Endothelial cell of umbilical vein (primary cell): ENCODE results near the gene KCND1. TPM values are rescaled to one million over a fixed set of nuclear protein-coding genes. Genes with fewer than 3 reads are reported as not detected.

Source experiments
- BruUV-seq: library from RNA; stranded (reverse); fragments of 400-500 nt; replicated peaks from 2 replicates; lab custom pipeline; 2021; lab: Mats Ljungman, UMichigan
- CTCF ChIA-PET: fragments of 300-600, 350-600 bp; sonication (Branson Sonifier 250); formaldehyde crosslinking; loops from one replicate; lab custom pipeline; 2021; ENCODE audit warnings: antibody characterized with exemption, inconsistent platforms; lab: Charles Lee
- POLR2A ChIA-PET: fragments of 300-600, 350-600 bp; sonication (Branson Sonifier 250); formaldehyde crosslinking; loops from one replicate; lab custom pipeline; 2021; ENCODE audit warnings: antibody characterized with exemption, inconsistent platforms; lab: Charles Lee
- DNase-seq: peaks from one replicate; pipeline ENCODE4 v3.0.0-alpha.2; 2011; ENCODE audit warnings: low read depth, low spot score
- FAIRE-seq: peaks from 2 replicates; lab custom pipeline; 2011; peaks lifted over from hg19 to GRCh38; lab: Jason Lieb, UNC
- H2AFZ ChIP-seq: 2 replicates; pipeline ENCODE4 v1.6.0; 2012; ENCODE audit warnings: low read depth, low read length, control low read depth, inconsistent platforms
- H3K27ac ChIP-seq: 2 replicates; pipeline ENCODE4 v1.5.1; 2011; ENCODE audit warnings: low read depth, mild to moderate bottlenecking, control low read depth, low read length, moderate library complexity; ENCODE audit not compliant: insufficient read depth
- H3K27me3 ChIP-seq, 2 experiments: 2 replicates each; pipeline versions ENCODE4 v1.6.0 to v1.6.1; 2011; ENCODE audit warnings: low read length in 2 of 2, mixed read lengths in 1 of 2; ENCODE audit not compliant: control insufficient read depth in 2 of 2, insufficient read depth in 2 of 2
- H3K36me3 ChIP-seq, 2 experiments: 2 replicates in 1 of 2; 3 replicates in 1 of 2; pipeline ENCODE4 v1.5.1; 2011; ENCODE audit warnings: low read length in 2 of 2, mild to moderate bottlenecking in 1 of 2, moderate library complexity in 1 of 2; ENCODE audit not compliant: control insufficient read depth in 2 of 2, insufficient read depth in 2 of 2; ENCODE audit errors: extremely low read depth in 1 of 2
- H3K4me1 ChIP-seq: 3 replicates; pipeline ENCODE4 v1.5.1; 2011; ENCODE audit warnings: mild to moderate bottlenecking, low read length; ENCODE audit not compliant: control insufficient read depth, insufficient read depth; ENCODE audit errors: extremely low read depth
- H3K4me2 ChIP-seq: 2 replicates; pipeline ENCODE4 v1.6.1; 2011; ENCODE audit warnings: low read length, control low read depth, mixed read lengths; ENCODE audit not compliant: insufficient read depth
- H3K4me3 ChIP-seq, 3 experiments: fragments of 200-600 bp in 1 of 3; sonication (generic), shearing (Covaris generic) in 1 of 3; replicated peaks in 1 of 3; 2 replicates each; pipeline ENCODE4 v1.5.1; 2011 to 2016; ENCODE audit warnings: control low read depth in 3 of 3, low read length in 3 of 3, mild to moderate bottlenecking in 2 of 3, inconsistent platforms in 1 of 3, low read depth in 1 of 3, moderate library complexity in 1 of 3; ENCODE audit not compliant: insufficient read depth in 1 of 3
- H3K79me2 ChIP-seq: 2 replicates; pipeline ENCODE4 v1.6.0; 2012; ENCODE audit warnings: low read length, inconsistent platforms; ENCODE audit not compliant: control insufficient read depth, insufficient read depth
- H3K9ac ChIP-seq: replicated peaks from 2 replicates; pipeline ENCODE3; 2011; ENCODE audit warnings: low read length, control low read depth; ENCODE audit not compliant: insufficient read depth; ENCODE audit errors: extremely low read depth
- H3K9me1 ChIP-seq: replicated peaks from 3 replicates; pipeline ENCODE4 v1.6.0; 2011; ENCODE audit warnings: mild to moderate bottlenecking, low read length; ENCODE audit not compliant: control insufficient read depth, insufficient read depth; ENCODE audit errors: extremely low read depth
- H3K9me3 ChIP-seq: replicated peaks from 2 replicates; pipeline ENCODE4 v1.5.1; 2012; ENCODE audit warnings: low read length, inconsistent platforms; ENCODE audit not compliant: control insufficient read depth, insufficient read depth
- H4K20me1 ChIP-seq: replicated peaks from 2 replicates; pipeline ENCODE3; 2011; ENCODE audit warnings: mild to moderate bottlenecking, low read length; ENCODE audit not compliant: control insufficient read depth, insufficient read depth; ENCODE audit errors: extremely low read depth
- EZH2 ChIP-seq: IDR thresholded peaks from 2 replicates; pipeline ENCODE4 v1.6.1; 2012; ENCODE audit warnings: borderline replicate concordance, low read depth, mild to moderate bottlenecking, moderate library complexity, low read length, inconsistent platforms; ENCODE audit not compliant: severe bottlenecking
- FOS ChIP-seq: IDR thresholded peaks from 2 replicates; pipeline ENCODE4 v1.6.1; 2011; ENCODE audit warnings: mild to moderate bottlenecking, low read length, moderate library complexity, borderline replicate concordance; ENCODE audit not compliant: insufficient read depth
- GATA2 ChIP-seq: IDR thresholded peaks from 2 replicates; pipeline ENCODE4 v1.7.0; 2011; ENCODE audit warnings: low read depth, mild to moderate bottlenecking, moderate library complexity, mixed read lengths, low read length; ENCODE audit not compliant: insufficient read length, insufficient read depth
- JUN ChIP-seq: IDR thresholded peaks from 2 replicates; pipeline ENCODE4 v1.6.1; 2011; ENCODE audit warnings: borderline replicate concordance, low read depth; ENCODE audit not compliant: insufficient read length, insufficient read depth
- MYC ChIP-seq: IDR thresholded peaks from one replicate; pipeline ENCODE4 v1.6.1; 2011; ENCODE audit warnings: mild to moderate bottlenecking, low read depth, low read length
- POLR2A ChIP-seq: IDR thresholded peaks from 2 replicates; pipeline ENCODE4 v1.6.1; 2012; ENCODE audit warnings: low read depth, mild to moderate bottlenecking, control low read depth, low read length
- POLR2AphosphoS5 ChIP-seq: IDR thresholded peaks from 2 replicates; pipeline ENCODE4 v1.6.1; 2012; ENCODE audit warnings: low read depth, mild to moderate bottlenecking, control low read depth, low read length, moderate library complexity; ENCODE audit not compliant: insufficient read depth
- dilution Hi-C: fragments of 300-500 bp; cut with MboI; formaldehyde crosslinking; loops from one replicate; pipeline ENCODE4 v1.15.0; 2019; ENCODE audit warnings: low sequenced_read_pairs; ENCODE audit not compliant: extremely low pct_ligation_motif_present
- intact Hi-C: fragments of 100-400 bp; cut with micrococcal nuclease; formaldehyde crosslinking; loops from one replicate; pipeline ENCODE4 v1.10.0; 2022
- polyA plus RNA-seq, 4 experiments: library from polyadenylated mRNA; depleted of rRNA in 3 of 4; stranded (reverse) in 3 of 4; unstranded in 1 of 4; fragments of >200 nt; gene quantifications; 2 replicates each; pipeline versions ENCODE4 v1.2.1 to v1.2.3, GENCODE V29; 2011 to 2012; ENCODE audit warnings: missing spikeins in 1 of 4
- total RNA-seq: library from RNA; stranded (reverse); gene quantifications from 2 replicates; pipeline ENCODE4 v1.2.3, GENCODE V29; 2021
- TF ChIP-seq, protein P1 (sequence below), 2 donors: IDR thresholded peaks; 1 replicate in 1 of 2; 2 replicates in 1 of 2; pipeline ENCODE4 v1.5.1; 2011; ENCODE audit warnings: low read length in 2 of 2, mild to moderate bottlenecking in 2 of 2, moderate library complexity in 2 of 2, control low read depth in 1 of 2, inconsistent platforms in 1 of 2, low read depth in 1 of 2; ENCODE audit not compliant: insufficient read depth in 1 of 2; ENCODE audit errors: extremely low read depth in 1 of 2
- TF ChIP-seq, protein P2 (sequence below): IDR thresholded peaks from 2 replicates; pipeline ENCODE4 v1.6.1; 2011; ENCODE audit not compliant: insufficient read depth, insufficient read length

KCND1 gene
- total and polyA plus RNA-seq, 2 donors (not counting 3 experiments of a cell fraction or from before 2014, with no cell fraction given), result 0.54 to 1.3 TPM

DNA sequence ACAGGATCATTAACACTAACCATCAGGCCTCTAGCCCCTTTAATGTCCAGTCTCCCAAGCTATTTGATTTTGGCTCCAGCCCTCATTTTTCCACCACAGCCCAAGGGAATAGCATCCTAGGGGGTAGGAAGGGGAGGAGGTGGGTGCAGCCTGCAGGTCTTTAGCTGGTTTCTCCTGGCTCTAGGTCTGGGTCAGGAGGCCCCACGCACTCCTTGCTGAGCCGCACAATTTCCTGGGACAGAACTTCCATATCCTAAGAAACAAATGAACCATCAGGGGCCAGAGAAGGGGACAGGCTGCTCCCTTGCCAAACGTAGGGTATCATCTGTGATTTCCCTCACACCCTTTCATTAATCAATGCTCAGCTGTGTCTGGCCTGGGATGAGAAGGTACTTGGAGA lies 2.4 kb upstream of the KCND1 start:
- H3K27ac ChIP-seq, result no peak overlapping the region
- no peaks in the 10 kb centered on the region for H3K79me2 ChIP-seq
- FAIRE-seq (peak; percentile 35), DNase-seq (no peak)
- H3K9me3 ChIP-seq, result no peaks in the 10 kb centered on the region
- intact Hi-C loops (no loop called here), dilution Hi-C loops (no loop called here)
- peaks cover 3% of the 10 kb centered on the region for H3K4me1 ChIP-seq
- BruUV-seq, result no TSS peak
- no peaks in the 10 kb centered on the region for H3K9me1 ChIP-seq
- no peak overlapping the region for H2AFZ ChIP-seq
- POLR2A ChIA-PET, result no interaction called here
- TF ChIP-seq MYC, result no peak
- TF ChIP-seq EZH2, result no peak
- TF ChIP-seq, protein P1, sequence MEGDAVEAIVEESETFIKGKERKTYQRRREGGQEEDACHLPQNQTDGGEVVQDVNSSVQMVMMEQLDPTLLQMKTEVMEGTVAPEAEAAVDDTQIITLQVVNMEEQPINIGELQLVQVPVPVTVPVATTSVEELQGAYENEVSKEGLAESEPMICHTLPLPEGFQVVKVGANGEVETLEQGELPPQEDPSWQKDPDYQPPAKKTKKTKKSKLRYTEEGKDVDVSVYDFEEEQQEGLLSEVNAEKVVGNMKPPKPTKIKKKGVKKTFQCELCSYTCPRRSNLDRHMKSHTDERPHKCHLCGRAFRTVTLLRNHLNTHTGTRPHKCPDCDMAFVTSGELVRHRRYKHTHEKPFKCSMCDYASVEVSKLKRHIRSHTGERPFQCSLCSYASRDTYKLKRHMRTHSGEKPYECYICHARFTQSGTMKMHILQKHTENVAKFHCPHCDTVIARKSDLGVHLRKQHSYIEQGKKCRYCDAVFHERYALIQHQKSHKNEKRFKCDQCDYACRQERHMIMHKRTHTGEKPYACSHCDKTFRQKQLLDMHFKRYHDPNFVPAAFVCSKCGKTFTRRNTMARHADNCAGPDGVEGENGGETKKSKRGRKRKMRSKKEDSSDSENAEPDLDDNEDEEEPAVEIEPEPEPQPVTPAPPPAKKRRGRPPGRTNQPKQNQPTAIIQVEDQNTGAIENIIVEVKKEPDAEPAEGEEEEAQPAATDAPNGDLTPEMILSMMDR (IDR thresholded peaks at IDR 0.05; ENCODE audit: extremely low read depth in 1 of 2, insufficient read depth in 1 of 2, low read depth in 1 of 2, low read length in 2 of 2), result no peak
- TF ChIP-seq POLR2A, result no peak
- no peak for TF ChIP-seq FOS
- TF ChIP-seq POLR2AphosphoS5, result no peak
- TF ChIP-seq JUN, result no peak
- TF ChIP-seq, protein P2, sequence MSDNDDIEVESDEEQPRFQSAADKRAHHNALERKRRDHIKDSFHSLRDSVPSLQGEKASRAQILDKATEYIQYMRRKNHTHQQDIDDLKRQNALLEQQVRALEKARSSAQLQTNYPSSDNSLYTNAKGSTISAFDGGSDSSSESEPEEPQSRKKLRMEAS, result no peak
- no peak for TF ChIP-seq GATA2
- H3K36me3 ChIP-seq, result peaks cover 0 to 19% of the 10 kb centered on the region in 2 experiments
- CTCF ChIA-PET, result interaction anchor here (2.0 kb wide), 1 partner anchor 15 kb away, joined by 6 read pairs; no protein-coding TSS in a partner anchor
- H4K20me1 ChIP-seq, result no peaks in the 10 kb centered on the region
- H3K4me3 ChIP-seq, result no peak overlapping the region
- no peak overlapping the region for H3K9ac ChIP-seq
- H3K4me2 ChIP-seq, result no peak overlapping the region
- H3K27me3 ChIP-seq, result no peaks in the 10 kb centered on the region
